ENCODE data around the gene COX6B2.

- TF ChIP-seq ZNF510 (tag by site-specific recombination; IDR thresholded peaks at IDR 0.05; ENCODE audit: insufficient replicate concordance) (no peak), CTCF (tag by site-specific recombination; IDR thresholded peaks at IDR 0.05) (no peak), YY1 (tag by site-specific recombination; IDR thresholded peaks at IDR 0.05) (no peak), ZNF184 (tag by site-specific recombination; IDR thresholded peaks at IDR 0.05) (no peak), ZNF362 (tag by site-specific recombination; IDR thresholded peaks at IDR 0.05) (no peak)
These were observed 46.2 kb downstream of the COX6B2 start for GRCh38 chr19:55308281-55308680.

Measured in HEK293 (cell line).